HG03025 (cell line): Measurements from ENCODE around the gene MAEL.

Experiments
- ATAC-seq: cut with Tn5 transposase; IDR thresholded peaks from one replicate; pipeline ENCODE4 v1.9.1; 2021; ENCODE audit warnings: mild to moderate bottlenecking, moderate library complexity; ENCODE audit not compliant: unreplicated experiment, low FRiP score

The MAEL gene

DNA sequence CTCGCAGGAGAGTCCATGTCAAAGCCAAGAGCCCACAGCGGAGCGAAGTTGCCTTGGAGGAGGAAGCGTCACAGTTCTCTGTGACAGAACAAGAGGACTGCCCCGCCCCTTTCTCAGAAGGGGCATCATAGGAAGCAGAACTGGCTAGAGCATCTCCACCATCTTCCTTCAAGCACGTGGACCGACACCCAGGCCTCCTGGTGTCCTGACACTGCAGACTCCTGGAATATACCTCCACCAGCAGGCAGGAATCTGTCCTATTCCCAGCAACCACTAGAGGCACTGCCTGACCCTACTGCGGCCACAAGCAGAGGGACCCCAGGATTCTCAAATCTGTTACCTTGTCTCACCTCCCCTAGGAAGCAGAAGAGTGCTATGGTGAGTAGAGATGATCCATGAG, 63.3 kb downstream of the MAEL start:
- no peak for ATAC-seq

DNA sequence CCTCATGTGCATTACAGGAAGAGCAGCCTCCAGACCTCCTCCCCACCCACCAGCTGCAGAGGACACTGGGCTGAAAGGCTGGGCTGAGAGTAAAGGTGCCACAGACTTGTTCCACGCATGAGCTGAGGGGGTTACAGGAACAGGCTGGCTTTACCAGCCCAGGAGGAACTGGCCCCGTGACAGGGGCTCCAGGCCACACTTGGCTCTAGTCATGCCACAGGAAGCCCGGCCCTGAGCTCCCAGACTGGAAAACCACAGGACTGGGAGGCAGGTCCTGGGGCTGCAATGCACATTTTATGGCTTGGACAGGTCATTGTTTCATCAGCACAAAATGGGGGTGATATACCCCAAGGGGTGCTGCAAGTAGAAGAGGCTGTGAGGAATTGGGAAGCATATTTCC, 65.5 kb downstream of the MAEL start:
- no peak for ATAC-seq

DNA sequence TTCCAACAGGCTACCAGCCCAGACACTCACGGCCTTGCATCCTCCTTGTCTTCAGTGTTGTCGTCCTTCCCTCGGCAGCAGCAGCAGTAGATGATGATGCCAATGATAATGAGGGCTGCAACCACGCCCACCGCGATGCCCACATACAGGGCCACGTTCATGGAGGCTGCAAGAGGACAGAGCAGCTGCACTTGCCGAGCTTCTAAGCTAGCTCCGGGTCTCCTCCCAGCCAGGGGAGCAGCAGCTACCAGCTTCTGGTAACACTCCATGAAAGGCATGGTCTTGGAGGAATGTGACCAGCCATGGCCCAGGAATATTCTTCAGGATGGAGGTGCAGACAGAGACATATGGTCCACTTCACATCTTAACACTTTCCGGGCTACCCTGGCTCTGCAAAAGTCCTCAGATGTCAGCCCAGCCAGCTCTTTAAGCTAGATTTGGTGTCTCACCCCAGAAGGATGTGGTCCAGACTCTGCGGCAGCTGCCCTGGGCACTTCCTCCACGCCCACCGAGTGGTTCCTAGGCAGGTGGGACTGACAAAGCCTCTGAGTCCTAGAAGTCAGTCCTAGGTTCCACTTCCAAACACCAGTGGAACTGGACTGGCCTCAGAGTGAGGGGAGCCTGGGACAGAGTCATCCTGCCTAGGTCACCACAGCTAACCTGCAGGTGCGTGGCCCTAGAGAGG, 66.0 kb downstream of the MAEL start:
- no peak for ATAC-seq

DNA sequence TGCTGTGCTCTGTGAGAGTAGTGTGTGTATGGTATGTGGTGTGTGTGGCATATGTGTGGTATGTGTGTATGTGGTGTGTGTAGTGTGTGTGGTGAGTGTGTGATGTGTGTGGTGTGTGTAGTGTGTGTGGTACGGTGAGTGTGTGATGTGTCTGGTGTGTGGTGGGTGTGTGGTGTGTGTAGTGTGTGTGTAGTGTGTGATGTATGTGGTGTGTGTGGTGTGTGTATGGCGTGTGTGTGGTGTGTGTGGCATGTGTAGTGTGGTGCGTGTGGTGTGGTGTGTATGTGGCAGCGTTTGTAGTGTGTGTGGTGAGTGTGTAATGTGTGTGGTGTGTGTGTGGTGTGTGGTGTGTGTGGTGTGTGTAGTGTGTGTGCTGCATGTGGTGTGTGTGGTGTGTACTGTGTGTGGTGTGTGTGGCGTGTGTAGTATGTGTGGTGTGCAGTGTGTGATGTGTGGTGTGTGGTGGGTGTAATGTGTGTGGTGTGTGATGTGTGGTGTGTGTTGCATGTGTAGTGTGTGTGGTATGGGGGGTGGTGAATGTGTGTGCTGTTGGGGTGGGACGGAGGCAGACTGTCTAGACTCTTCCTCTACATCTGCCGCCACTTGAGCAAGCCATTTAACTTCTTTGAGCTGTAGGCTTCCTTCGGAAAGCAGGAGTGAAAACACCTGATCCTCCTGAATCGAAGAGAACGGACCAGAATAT, 67.6 kb downstream of the MAEL start:
- ATAC-seq: no peak

DNA sequence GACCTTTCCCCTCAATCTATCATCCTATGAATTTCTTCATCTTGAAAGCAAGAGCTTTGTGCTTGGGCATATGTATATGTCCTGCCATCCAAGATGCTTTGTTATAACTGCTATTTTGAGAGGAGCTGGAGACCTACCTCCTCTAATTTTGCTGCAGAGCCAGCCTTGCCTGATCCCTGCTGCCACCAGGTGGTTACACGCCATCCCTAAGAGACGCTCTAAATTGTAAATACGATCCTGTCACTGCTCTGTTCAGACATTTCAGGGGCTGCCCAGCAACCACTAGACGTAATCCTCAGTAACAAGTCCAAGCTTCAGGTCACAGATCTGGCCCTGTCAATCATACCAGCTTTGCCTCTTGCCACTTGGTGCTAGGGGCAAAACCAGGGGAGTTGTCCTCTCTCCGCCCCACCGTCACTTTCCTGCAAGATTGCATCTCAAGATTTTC, 68.2 kb downstream of the MAEL start:
- no peak for ATAC-seq

DNA sequence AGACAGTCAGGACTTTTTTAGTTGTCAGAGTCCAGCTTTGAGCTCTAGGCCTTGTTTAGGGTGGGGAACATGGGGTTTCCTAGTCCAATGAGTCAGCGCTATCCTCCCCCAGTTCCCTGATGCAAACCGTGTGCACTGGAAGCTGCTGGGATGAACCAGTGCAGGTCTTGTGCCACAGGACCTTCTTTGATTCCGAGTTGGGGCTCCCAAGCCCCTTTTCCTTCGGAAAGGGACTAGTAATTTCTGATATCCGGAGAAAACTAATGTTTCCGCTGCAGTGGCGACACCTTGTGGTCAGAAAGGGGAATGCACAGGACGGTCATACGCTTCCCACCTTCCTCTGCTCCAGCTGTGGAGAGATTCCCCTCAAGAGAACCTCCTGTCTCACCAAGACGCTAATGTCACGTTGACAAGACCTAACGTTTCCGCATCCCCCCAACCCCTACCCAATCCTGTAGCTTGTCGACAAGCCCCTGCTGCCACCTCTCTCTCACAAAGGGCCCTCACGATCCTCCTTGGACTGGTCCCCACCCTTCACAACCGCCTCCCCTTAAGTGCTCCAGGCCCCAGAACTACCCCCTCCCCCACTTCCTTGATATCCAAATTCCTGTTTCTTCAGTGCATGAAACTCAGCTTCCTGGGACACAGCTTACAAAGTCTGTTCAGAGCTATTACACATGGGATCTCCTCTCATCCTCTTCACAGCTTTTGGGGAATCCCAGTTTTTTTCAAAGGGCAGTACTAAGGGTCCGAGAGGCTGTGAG, 70.1 kb downstream of the MAEL start:
- no peak for ATAC-seq

DNA sequence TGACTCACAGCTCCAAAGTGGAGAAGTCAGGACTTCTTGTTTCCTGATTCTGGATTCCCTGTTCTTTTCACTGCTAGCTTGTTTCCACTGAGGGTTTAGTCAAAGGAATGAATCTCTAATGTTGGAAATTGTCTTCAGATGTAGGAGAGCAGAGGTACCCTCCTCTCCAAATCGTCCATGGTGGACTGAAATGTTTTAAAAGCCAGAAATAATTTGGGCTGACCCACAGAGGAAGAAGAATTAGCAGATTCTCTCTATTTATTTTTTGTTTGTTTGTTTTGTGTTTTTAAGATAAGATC, 70.7 kb downstream of the MAEL start:
- ATAC-seq: no peak

DNA sequence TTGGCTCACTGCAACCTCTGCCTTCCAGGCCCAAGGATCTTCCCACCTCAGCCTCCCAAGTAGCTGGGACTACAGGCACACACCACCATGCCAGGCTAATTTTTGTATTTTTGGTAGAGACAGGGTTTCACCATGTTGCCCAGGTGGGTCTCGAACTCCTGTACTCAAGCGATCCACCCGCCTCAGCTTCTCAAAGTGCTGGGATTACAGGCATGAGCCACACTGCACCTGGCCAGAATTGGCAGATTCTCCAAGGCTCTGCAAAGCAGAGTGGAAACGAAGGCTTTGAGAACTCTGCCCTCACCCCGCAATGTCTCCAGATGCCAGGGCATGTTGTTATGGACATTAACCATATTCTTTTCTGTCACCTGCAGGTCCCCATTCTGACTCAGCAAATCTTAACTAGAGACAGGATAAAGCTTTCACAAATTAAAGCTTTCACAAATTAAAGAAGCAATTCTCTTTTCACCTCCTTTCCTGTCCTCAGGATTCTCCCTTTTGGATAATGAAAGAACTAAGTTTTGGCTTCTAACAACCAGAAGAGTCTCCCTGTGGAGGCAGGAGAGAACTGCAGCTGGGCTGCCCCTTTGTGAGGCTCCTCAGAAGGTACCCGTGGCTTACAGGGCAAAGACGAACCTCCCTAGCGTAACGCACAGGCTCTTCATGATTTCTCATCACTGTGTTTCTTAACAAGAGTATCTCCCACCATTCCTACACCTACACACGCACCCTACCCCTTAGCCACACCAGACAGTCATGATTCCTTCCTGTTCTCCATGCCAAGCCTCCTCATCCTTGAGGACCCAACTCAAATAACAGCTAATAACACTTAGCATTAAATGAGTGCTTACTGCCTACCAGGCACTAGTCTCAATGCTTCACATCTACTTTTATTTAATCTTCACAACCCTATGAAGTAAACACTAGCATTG, 71.3 kb downstream of the MAEL start:
- no peak for ATAC-seq

DNA sequence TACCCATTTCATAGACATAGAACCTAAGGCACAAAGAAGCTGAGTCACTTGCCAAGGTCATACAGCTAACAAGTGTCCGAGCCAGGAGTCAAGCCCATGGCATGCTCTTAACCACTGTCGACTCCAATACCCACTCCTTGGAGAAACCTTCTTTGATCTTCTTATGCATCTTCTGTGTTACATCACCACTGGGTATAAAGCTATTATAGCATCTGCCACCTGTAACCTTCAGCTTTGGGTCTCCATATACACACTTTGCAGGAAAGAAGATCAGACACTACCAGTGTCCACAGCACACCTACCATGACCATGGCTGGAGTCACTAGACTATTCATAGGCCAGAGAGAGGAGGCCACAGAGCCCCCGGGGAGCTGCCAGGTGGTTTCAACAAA, 72.0 kb downstream of the MAEL start:
- no peak for ATAC-seq

DNA sequence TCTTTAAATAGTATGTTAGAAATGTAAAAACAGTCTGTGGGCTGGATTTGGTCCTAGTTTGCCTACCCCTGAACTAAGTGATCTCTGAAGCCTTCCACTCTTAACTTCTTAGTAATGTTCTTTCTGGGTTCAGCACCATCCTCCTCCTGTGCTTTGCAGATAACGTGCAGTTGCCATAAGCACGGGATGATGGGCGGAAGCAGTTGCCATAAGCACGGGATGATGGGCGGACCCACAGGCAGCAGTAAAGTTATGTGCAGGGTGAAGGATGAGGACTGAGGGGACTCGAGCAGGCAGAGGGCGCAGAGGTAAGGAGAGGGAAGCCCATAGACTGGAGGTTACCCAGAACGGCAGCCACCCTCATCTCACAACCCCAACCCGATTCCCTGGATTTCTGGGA, 75.5 kb downstream of the MAEL start:
- no peak for ATAC-seq

DNA sequence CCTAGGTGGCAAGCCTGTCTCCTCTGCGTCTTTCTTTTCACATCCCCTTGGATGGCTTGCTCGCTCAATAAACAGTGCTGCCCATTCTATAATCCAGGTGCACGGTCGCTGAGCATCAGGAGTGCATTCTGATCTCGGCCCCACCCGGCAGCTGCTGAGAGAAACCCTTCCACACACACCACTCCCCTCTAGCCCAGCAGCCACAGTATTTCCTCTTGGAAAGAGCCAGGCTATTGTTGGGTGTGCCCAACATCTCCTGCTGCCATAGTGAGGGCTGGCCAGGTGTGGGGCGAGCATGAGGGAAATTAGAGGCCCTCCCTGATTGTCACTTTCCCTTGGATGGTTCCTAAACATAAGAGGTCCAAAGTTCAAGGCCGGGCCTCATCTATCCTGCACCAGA, 76.4 kb downstream of the MAEL start:
- ATAC-seq: no peak

DNA sequence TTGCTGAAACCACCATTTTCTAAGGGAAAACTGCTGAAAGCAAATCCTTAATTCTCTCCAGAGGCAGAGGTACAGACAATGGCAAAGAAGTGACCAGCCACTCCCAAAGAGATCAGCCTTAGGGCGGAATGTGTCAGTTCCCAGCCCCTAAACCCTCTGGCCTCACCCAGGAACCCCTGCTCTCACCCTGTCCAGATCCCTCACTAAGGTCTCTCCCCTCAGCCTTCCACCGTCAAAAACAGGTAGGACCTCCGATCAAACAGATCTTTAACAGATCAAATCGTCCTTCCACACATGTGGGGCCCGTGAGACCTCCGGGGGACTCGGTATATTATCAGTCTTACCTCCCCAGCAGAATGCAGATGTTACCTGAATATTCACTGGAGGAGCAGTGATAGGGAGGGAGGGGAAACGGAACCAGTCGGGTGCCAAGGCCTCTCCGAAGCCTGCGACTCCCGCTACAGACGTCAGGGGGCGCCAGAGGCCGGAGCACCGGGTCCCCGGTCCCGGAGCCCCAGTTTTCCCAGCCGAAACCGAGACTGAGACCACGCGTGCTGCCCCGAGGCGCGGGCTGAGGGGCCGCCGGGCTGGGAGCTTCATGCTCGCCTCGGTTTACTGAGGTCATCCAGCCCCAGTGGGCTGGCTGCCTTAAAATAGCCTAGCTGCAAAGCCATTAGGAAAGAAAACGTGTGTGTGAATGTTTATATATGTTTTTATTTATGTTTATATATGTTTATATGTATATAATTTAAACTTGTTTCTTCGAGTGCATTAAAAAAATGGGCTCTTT, 77.4 kb downstream of the MAEL start:
- ATAC-seq: peak; percentile 66

DNA sequence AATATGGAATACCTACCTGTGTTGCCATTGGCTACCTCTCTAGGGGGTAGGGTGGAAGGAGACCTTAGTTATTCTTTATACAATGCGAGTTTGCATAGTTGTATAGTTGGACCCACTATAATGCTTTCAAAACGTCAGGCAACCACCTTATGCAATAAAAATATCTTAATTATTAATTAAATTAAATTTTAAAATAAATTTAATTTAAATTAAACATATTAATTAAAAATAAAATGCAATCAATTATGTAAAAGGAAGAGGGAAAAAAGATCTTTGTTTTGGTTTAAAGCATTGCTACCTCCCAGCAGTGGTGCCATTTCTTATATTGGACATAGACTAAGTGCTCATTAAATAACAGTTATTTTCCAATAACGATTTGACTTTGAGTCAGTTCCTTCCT, 78.8 kb downstream of the MAEL start:
- no peak for ATAC-seq

DNA sequence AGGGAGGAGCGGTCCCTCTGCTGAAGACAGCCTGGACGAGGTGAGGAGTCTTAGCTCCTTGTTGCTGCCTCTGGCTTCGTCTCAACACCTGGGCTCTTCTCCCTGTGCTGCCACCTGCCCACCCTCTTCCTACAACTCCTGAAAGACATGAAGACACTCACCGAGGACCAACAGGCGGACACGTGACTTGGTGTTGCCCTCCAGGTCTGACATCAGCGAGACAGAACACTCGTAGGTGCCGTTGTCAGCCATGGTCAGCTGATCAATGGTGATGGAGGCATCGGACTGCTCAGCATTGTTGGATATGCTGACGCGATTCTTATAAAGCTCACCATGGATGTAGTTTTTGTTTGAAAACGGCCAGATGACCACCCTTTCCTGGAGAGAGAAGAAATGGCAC, 79.7 kb downstream of the MAEL start:
- ATAC-seq: no peak

DNA sequence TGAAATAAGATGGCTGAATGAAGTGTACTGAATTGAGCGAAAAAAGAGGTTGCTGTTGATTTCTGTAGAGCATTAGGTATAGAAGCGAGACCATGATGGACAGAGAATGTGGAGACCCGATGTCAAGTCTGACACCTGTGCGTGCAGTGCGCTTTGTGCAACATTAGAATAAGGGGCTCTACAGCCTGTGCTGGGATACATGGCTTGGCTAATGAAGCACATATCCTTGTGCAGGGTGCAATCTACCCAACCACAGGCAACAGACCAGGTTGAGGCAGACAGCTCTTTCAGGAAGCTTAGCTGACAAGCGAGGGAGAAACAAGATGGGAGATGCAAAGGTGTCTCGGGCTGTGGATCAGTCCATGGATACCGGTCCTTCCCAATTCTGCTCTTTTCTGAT, 82.2 kb downstream of the MAEL start:
- no peak for ATAC-seq
